ENCODE results near the gene TOM1L2. TPM values are rescaled to one million over a fixed set of nuclear protein-coding genes. Genes with fewer than 3 reads are reported as not detected.

The TOM1L2 gene
- total and polyA plus RNA-seq, 12 donors, result 29.6 to 437 (median 67.7) TPM

- no peak for DNase-seq
- no peaks in the 10 kb centered on the region for H3K9me3 ChIP-seq (replicated peaks in 1 of 3)
- no peaks in the 10 kb centered on the region for H3K36me3 ChIP-seq (replicated peaks in 1 of 2)
- peak overlapping the region in 3 of 5 donors; percentile 72 to 77 (median 74) for H3K27ac ChIP-seq
- 89 to 100% (median 95%) methylated on average over 2 of the region's 2 CpGs for WGBS, 4 donors
- TF ChIP-seq CTCF (IDR thresholded peaks at IDR 0.05) (no peak), POLR2A (IDR thresholded peaks at IDR 0.05) (no peak)
- intact Hi-C loops (cut with DNase I), result no loop called here
- peaks cover 37 to 68% of the 10 kb centered on the region in 2 donors for H3K4me1 ChIP-seq (replicated peaks in 1 of 2)
- H3K4me3 ChIP-seq, result no peak overlapping the region
- no peaks in the 10 kb centered on the region for H3K27me3 ChIP-seq
Observed at GRCh38 chr17:17830269-17830567, 142.0 kb downstream of the TOM1L2 start.

- TF ChIP-seq CTCF (IDR thresholded peaks at IDR 0.05) (no peak), POLR2A (IDR thresholded peaks at IDR 0.05) (no peak)
- Histone ChIP-seq H3K27ac (peak overlapping the region in 1 of 5 donors; percentile 4), H3K4me3 (no peak overlapping the region), H3K4me1 (replicated peaks in 1 of 2) (peaks cover 47 to 72% of the 10 kb centered on the region in 2 donors), H3K9me3 (replicated peaks in 1 of 3) (no peaks in the 10 kb centered on the region), H3K36me3 (replicated peaks in 1 of 2) (no peaks in the 10 kb centered on the region), H3K27me3 (no peaks in the 10 kb centered on the region)
- 81 to 86% (median 83%) methylated on average over 11 to 13 of the region's 13 CpGs for WGBS, 4 donors
- no peak for DNase-seq
- intact Hi-C loops (cut with DNase I), result no loop called here
Observed at GRCh38 chr17:17827826-17828621, 144.2 kb downstream of the TOM1L2 start.

- H3K9me3 ChIP-seq (replicated peaks in 1 of 3), result no peaks in the 10 kb centered on the region
Observed at GRCh38 chr17:17826942-17827785, 145.0 kb downstream of the TOM1L2 start.

More at GRCh38 chr17:17826942-17827785, 145.0 kb downstream of the TOM1L2 start:
- WGBS, 4 donors, result 92 to 96% (median 95%) methylated on average over 14 to 16 of the region's 16 CpGs
- no peaks in the 10 kb centered on the region for H3K27me3 ChIP-seq
- intact Hi-C loops (cut with DNase I), result no loop called here
- peak overlapping the region in 3 of 5 donors; percentile 4 to 95 (median 93) for H3K27ac ChIP-seq
- no peaks in the 10 kb centered on the region for H3K36me3 ChIP-seq (replicated peaks in 1 of 2)
- no peak for DNase-seq
- H3K4me1 ChIP-seq (replicated peaks in 1 of 2), result peaks cover 54 to 72% of the 10 kb centered on the region in 2 donors
- no peak for TF ChIP-seq CTCF (IDR thresholded peaks at IDR 0.05)
- no peak for TF ChIP-seq POLR2A (IDR thresholded peaks at IDR 0.05)
- no peak overlapping the region for H3K4me3 ChIP-seq

Measured in adrenal gland (tissue), 12 donors.